Left ventricle myocardium inferior (tissue), 1 donor: ENCODE data around the gene UBXN6. TPM values are rescaled to one million over a fixed set of nuclear protein-coding genes. Genes with fewer than 3 reads are reported as not detected.

Experiments used
- DNase-seq: peaks from one replicate; pipeline ENCODE4 v3.0.0-alpha.2; 2020
- H3K27ac ChIP-seq: fragments of 200-600 bp; replicated peaks from 2 replicates; pipeline ENCODE4 v1.8.0; 2021
- H3K27me3 ChIP-seq: fragments of 200-600 bp; 2 replicates; pipeline ENCODE4 v1.8.0; 2021; ENCODE audit warnings: low read depth
- H3K36me3 ChIP-seq: fragments of 200-600 bp; 2 replicates; pipeline ENCODE4 v1.8.0; 2021
- H3K4me1 ChIP-seq: fragments of 200-600 bp; 2 replicates; pipeline ENCODE4 v1.8.0; 2021
- H3K4me3 ChIP-seq: fragments of 200-600 bp; 2 replicates; pipeline ENCODE4 v1.8.0; 2021; ENCODE audit warnings: mild to moderate bottlenecking, moderate library complexity
- H3K9me3 ChIP-seq: fragments of 200-600 bp; replicated peaks from 2 replicates; pipeline ENCODE4 v1.8.0; 2021
- CTCF ChIP-seq: fragments of 200-600 bp; IDR thresholded peaks from 2 replicates; pipeline ENCODE4 v1.8.0; 2021; ENCODE audit warnings: antibody characterized with exemption, mild to moderate bottlenecking, borderline replicate concordance
- intact Hi-C: fragments of 100-400 bp; cut with micrococcal nuclease; formaldehyde crosslinking; loops from one replicate; pipeline ENCODE4 v1.11.0; 2022
- total RNA-seq: library from RNA; stranded (reverse); fragmentation: NEBNext Ultra II Directional; extraction: Animal tissue kit (Norgen Biotek cat#: 25700); gene quantifications from one replicate; pipeline ENCODE4 v1.2.1, GENCODE V29; 2021
- donor health status: DM: no; HTN: yes; CAD: no; lungs with severe emphysema.

UBXN6 gene
- total RNA-seq, 1 donor from 2014 or later = 113 TPM

GRCh38 chr19:4441994-4442818 is 15.4 kb downstream of the UBXN6 start:
- H3K4me1 ChIP-seq = no peaks in the 10 kb centered on the region
- TF ChIP-seq CTCF = no peak
- no peak overlapping the region for H3K4me3 ChIP-seq
- intact Hi-C loops = no loop called here
- H3K27ac ChIP-seq = no peak overlapping the region
- DNase-seq = no peak
- no peaks in the 10 kb centered on the region for H3K27me3 ChIP-seq
- H3K36me3 ChIP-seq = peaks cover 33% of the 10 kb centered on the region
- H3K9me3 ChIP-seq = no peaks in the 10 kb centered on the region

GRCh38 chr19:4439243-4439642 is 18.4 kb downstream of the UBXN6 start:
- H3K36me3 ChIP-seq = peaks cover 8% of the 10 kb centered on the region
- no peak for DNase-seq
- H3K4me3 ChIP-seq = no peak overlapping the region
- H3K27ac ChIP-seq = no peak overlapping the region
- H3K27me3 ChIP-seq = no peaks in the 10 kb centered on the region
- intact Hi-C loops = no loop called here
- TF ChIP-seq CTCF = no peak
- no peaks in the 10 kb centered on the region for H3K4me1 ChIP-seq
- no peaks in the 10 kb centered on the region for H3K9me3 ChIP-seq

GRCh38 chr19:4437103-4437502 is 20.5 kb downstream of the UBXN6 start:
- no peaks in the 10 kb centered on the region for H3K4me1 ChIP-seq
- no peaks in the 10 kb centered on the region for H3K27me3 ChIP-seq
- H3K27ac ChIP-seq = no peak overlapping the region
- H3K4me3 ChIP-seq = no peak overlapping the region
- DNase-seq = no peak
- TF ChIP-seq CTCF = no peak
- H3K36me3 ChIP-seq = peaks cover 18% of the 10 kb centered on the region
- intact Hi-C loops = no loop called here
- H3K9me3 ChIP-seq = no peaks in the 10 kb centered on the region

GRCh38 chr19:4436231-4436630 is 21.4 kb downstream of the UBXN6 start:
- no peak for DNase-seq
- Histone ChIP-seq H3K27me3 (no peaks in the 10 kb centered on the region), H3K4me1 (no peaks in the 10 kb centered on the region), H3K27ac (no peak overlapping the region), H3K9me3 (no peaks in the 10 kb centered on the region), H3K4me3 (no peak overlapping the region), H3K36me3 (peaks cover 21% of the 10 kb centered on the region)
- intact Hi-C loops = no loop called here
- TF ChIP-seq CTCF = no peak

- no peaks in the 10 kb centered on the region for H3K27me3 ChIP-seq
Measured at GRCh38 chr19:4434391-4434790, 23.2 kb downstream of the UBXN6 start.

More at GRCh38 chr19:4434391-4434790, 23.2 kb downstream of the UBXN6 start:
- Histone ChIP-seq H3K4me1 (no peaks in the 10 kb centered on the region), H3K4me3 (no peak overlapping the region), H3K36me3 (peaks cover 32% of the 10 kb centered on the region), H3K27ac (no peak overlapping the region), H3K9me3 (no peaks in the 10 kb centered on the region)
- TF ChIP-seq CTCF = no peak
- intact Hi-C loops = no loop called here
- no peak for DNase-seq
